OCI-LY1 (cell line): ENCODE measurements around the gene SNX5.

Experiments
- H2AFZ ChIP-seq: fragments of 200-600 bp; sonication (generic), shearing (Covaris generic); 2 replicates; pipeline ENCODE4 v1.6.0; 2014; ENCODE audit warnings: antibody characterized with exemption, mild to moderate bottlenecking, low read length
- H3F3A ChIP-seq: fragments of 200-600 bp; sonication (generic), shearing (Covaris generic); 2 replicates; pipeline ENCODE4 v1.6.0; 2014; ENCODE audit warnings: mild to moderate bottlenecking, antibody characterized with exemption, low read length, moderate library complexity; ENCODE audit not compliant: insufficient read depth
- H3K27ac ChIP-seq: fragments of 200-600 bp; sonication (generic); 2 replicates; pipeline ENCODE4 v1.5.1; 2014; ENCODE audit warnings: low read length, mixed run types, mild to moderate bottlenecking, low read depth; ENCODE audit not compliant: poor library complexity, severe bottlenecking
- H3K27me3 ChIP-seq: fragments of 200-600 bp; sonication (generic); 2 replicates; pipeline ENCODE4 v1.6.0; 2014; ENCODE audit warnings: antibody characterized with exemption, mild to moderate bottlenecking, low read length, moderate library complexity; ENCODE audit not compliant: insufficient read depth
- H3K36me3 ChIP-seq: fragments of 200-600 bp; sonication (generic); 2 replicates; pipeline ENCODE4 v1.6.1; 2014; ENCODE audit warnings: mild to moderate bottlenecking, antibody characterized with exemption, low read length, moderate library complexity, mixed read lengths; ENCODE audit not compliant: insufficient read depth
- H3K4me1 ChIP-seq: fragments of 200-600 bp; sonication (generic); 2 replicates; pipeline ENCODE4 v1.5.1; 2014; ENCODE audit warnings: mild to moderate bottlenecking, low read length, moderate library complexity; ENCODE audit not compliant: insufficient read depth, severe bottlenecking
- H3K4me2 ChIP-seq: fragments of 200-600 bp; sonication (generic), shearing (Covaris generic); 2 replicates; pipeline ENCODE4 v1.6.1; 2014; ENCODE audit warnings: low read length
- H3K4me3 ChIP-seq: fragments of 200-600 bp; sonication (generic); 2 replicates; pipeline ENCODE4 v1.5.1; 2014; ENCODE audit warnings: low read length, low read depth, mild to moderate bottlenecking, mixed read lengths; ENCODE audit not compliant: poor library complexity, severe bottlenecking
- H3K79me2 ChIP-seq: fragments of 200-600 bp; shearing (Covaris generic); 2 replicates; pipeline ENCODE4 v1.6.1; 2016; ENCODE audit warnings: mixed run types, low read length, mixed read lengths; ENCODE audit not compliant: insufficient read depth
- H3K9ac ChIP-seq: fragments of 200-600 bp; sonication (generic), shearing (Covaris generic); 2 replicates; pipeline ENCODE4 v1.6.1; 2014; ENCODE audit warnings: mild to moderate bottlenecking, low read length, mixed read lengths
- H3K9me2 ChIP-seq: fragments of 200-600 bp; sonication (generic), shearing (Covaris generic); 2 replicates; pipeline ENCODE4 v1.6.1; 2014; ENCODE audit warnings: low read depth, mild to moderate bottlenecking, low read length, mixed read lengths
- H3K9me3 ChIP-seq: fragments of 200-600 bp; shearing (Covaris generic); 2 replicates; pipeline ENCODE4 v1.6.1; 2014; ENCODE audit warnings: low read length, mixed read lengths
- H4K20me1 ChIP-seq: fragments of 200-600 bp; sonication (generic), shearing (Covaris generic); 2 replicates; pipeline ENCODE4 v1.6.0; 2016; ENCODE audit warnings: mild to moderate bottlenecking, low read length; ENCODE audit not compliant: insufficient read depth
- CTCF ChIP-seq: fragments of 200-600 bp; sonication (generic), shearing (Covaris generic); IDR thresholded peaks from 2 replicates; pipeline ENCODE4 v1.5.1; 2017; ENCODE audit warnings: mild to moderate bottlenecking, antibody characterized with exemption, low read length, moderate library complexity, mixed read lengths
- EZH2 ChIP-seq: fragments of 200-600 bp; sonication (generic), shearing (Covaris generic); IDR thresholded peaks from 2 replicates; pipeline ENCODE4 v1.8.0; 2017; ENCODE audit warnings: borderline replicate concordance, mixed run types, mild to moderate bottlenecking, antibody characterized with exemption, low read length, moderate library complexity, mixed read lengths

Gene SNX5

GRCh38 chr20:17912916-17913315 lies 55.7 kb downstream of the SNX5 start:
- no peak overlapping the region for H3K27ac ChIP-seq
- no peaks in the 10 kb centered on the region for H3K4me1 ChIP-seq
- H4K20me1 ChIP-seq: no peaks in the 10 kb centered on the region
- H3K4me2 ChIP-seq: no peak overlapping the region
- H3K27me3 ChIP-seq: peaks cover 10% of the 10 kb centered on the region; the same call in 1 of the 2 replicates
- H3K9ac ChIP-seq: no peak overlapping the region
- H2AFZ ChIP-seq: no peak overlapping the region
- H3K9me3 ChIP-seq: no peaks in the 10 kb centered on the region
- no peak for TF ChIP-seq EZH2
- TF ChIP-seq CTCF: no peak
- H3K36me3 ChIP-seq: no peaks in the 10 kb centered on the region
- H3F3A ChIP-seq: no peaks in the 10 kb centered on the region
- H3K4me3 ChIP-seq: no peak overlapping the region
- H3K79me2 ChIP-seq: no peaks in the 10 kb centered on the region
- no peaks in the 10 kb centered on the region for H3K9me2 ChIP-seq

GRCh38 chr20:17911927-17912326 lies 56.7 kb downstream of the SNX5 start:
- Histone ChIP-seq H3K4me1 (no peaks in the 10 kb centered on the region), H3K36me3 (no peaks in the 10 kb centered on the region), H3K4me2 (no peak overlapping the region), H3K9me2 (no peaks in the 10 kb centered on the region), H3K27ac (no peak overlapping the region), H3F3A (no peaks in the 10 kb centered on the region), H3K27me3 (peaks cover 10% of the 10 kb centered on the region; the same call in 1 of the 2 replicates), H3K79me2 (no peaks in the 10 kb centered on the region), H3K9me3 (no peaks in the 10 kb centered on the region), H3K4me3 (no peak overlapping the region), H3K9ac (no peak overlapping the region), H2AFZ (no peak overlapping the region), H4K20me1 (no peaks in the 10 kb centered on the region)
- no peak for TF ChIP-seq CTCF
- TF ChIP-seq EZH2: no peak

- Histone ChIP-seq H3K27ac (no peak overlapping the region), H3K79me2 (no peaks in the 10 kb centered on the region), H3K36me3 (no peaks in the 10 kb centered on the region), H3K9me3 (no peaks in the 10 kb centered on the region), H4K20me1 (no peaks in the 10 kb centered on the region), H3F3A (no peaks in the 10 kb centered on the region), H3K4me1 (no peaks in the 10 kb centered on the region), H3K9ac (no peak overlapping the region), H3K4me2 (no peak overlapping the region), H3K4me3 (no peak overlapping the region), H3K9me2 (no peaks in the 10 kb centered on the region), H2AFZ (no peak overlapping the region), H3K27me3 (peaks cover 10% of the 10 kb centered on the region; the same call in 1 of the 2 replicates)
- TF ChIP-seq EZH2: no peak
- no peak for TF ChIP-seq CTCF
Observed at GRCh38 chr20:17910828-17911294, 57.7 kb downstream of the SNX5 start.
